ENCODE results near the gene NAB2. TPM values are rescaled to one million over a fixed set of nuclear protein-coding genes. Genes with fewer than 3 reads are reported as not detected.

The NAB2 gene
- polyA plus RNA-seq, 1 donor (not counting 4 experiments of a cell fraction or from before 2014, with no cell fraction given), result 22.0 TPM

DNA sequence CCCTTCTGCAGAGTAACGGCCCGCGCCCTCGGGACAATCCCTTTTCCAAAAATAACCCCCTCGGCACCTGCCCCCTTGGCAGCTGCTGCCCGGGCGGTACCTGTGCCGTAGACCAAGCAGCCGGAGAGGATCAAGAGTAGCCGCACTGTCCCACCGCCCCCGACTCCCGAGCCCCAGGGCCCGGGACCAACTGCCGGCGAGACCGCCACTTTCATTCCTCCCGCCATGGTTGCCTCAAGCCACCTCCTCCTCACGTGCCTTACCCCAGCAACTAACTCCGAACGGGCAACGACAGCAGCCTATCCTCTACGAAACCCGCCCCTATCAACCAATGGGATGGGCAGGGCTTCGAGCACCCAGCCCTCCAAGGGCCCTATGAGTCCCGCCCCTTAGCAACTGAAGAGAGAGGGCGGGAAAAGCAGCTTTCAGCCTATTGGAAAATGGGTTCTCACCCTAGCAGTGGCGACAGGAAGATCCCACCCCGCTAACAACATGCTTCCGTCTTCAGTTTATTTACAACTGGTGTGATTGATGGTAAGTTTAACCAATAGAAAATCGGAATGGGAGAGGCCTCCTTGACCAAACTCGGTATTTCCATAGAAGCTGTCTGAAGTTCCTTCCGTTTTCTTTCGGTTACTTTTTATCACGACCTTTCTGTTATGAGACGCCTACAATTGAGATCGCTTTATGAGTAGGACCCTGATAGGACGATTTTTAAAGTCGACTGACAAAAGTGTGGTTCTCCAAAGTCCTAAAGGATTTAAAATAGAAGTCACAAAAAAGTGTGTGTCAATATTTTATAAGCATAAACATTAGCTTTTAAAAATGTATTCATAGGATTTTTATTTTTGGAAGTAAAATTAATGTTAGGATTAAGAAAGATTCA is 10.2 kb upstream of the NAB2 start, which contains the start of gene NEMP1:
NEMP1 (minus strand) TSS at position 273 of the 886 bp plus-strand sequence; CDS start at position 227, 46 bp downstream.
- Histone ChIP-seq H3K9me1 (ENCODE audit: control insufficient read depth, extremely low read depth, insufficient read depth, low read length) (no peaks in the 10 kb centered on the region), H4K20me1 (ENCODE audit: control insufficient read depth, extremely low read depth, insufficient read depth, low read length) (no peaks in the 10 kb centered on the region), H3K4me3 (ENCODE audit: control insufficient read depth in 2 of 3, extremely low read depth in 1 of 3, insufficient read depth in 2 of 3, low read depth in 1 of 3, low read length in 3 of 3) (peak within 1 kb of the TSS; percentile 84 to 96 (median 96)), H3K27ac (ENCODE audit: control insufficient read depth, insufficient read depth, low read length) (peak within 1 kb of the TSS; percentile 85), H3K4me1 (ENCODE audit: control insufficient read depth, extremely low read depth, insufficient read depth, low read length) (peaks cover 4% of the 10 kb centered on the region), H2AFZ (ENCODE audit: control insufficient read depth, low read length) (peak within 1 kb of the TSS; percentile 91), H3K27me3 (ENCODE audit: control insufficient read depth, extremely low read depth, insufficient read depth, low read length) (no peaks in the 10 kb centered on the region), H3K9me3 (ENCODE audit: control insufficient read depth, low read depth, low read length) (no peaks in the 10 kb centered on the region), H3K36me3 (ENCODE audit: control insufficient read depth in 2 of 2, extremely low read depth in 1 of 2, insufficient read depth in 2 of 2, low read length in 2 of 2) (peaks cover 0 to 3% of the 10 kb centered on the region in 2 experiments), H3K79me2 (ENCODE audit: control insufficient read depth, insufficient read depth, low read length) (peaks cover 14% of the 10 kb centered on the region), H3K4me2 (ENCODE audit: control insufficient read depth, extremely low read depth, insufficient read depth, low read depth, low read length) (peak within 1 kb of the TSS; percentile 93), H3K9ac (ENCODE audit: control insufficient read depth, extremely low read depth, insufficient read depth, low read length) (peak within 1 kb of the TSS; percentile 92)
- TF ChIP-seq, protein P1, sequence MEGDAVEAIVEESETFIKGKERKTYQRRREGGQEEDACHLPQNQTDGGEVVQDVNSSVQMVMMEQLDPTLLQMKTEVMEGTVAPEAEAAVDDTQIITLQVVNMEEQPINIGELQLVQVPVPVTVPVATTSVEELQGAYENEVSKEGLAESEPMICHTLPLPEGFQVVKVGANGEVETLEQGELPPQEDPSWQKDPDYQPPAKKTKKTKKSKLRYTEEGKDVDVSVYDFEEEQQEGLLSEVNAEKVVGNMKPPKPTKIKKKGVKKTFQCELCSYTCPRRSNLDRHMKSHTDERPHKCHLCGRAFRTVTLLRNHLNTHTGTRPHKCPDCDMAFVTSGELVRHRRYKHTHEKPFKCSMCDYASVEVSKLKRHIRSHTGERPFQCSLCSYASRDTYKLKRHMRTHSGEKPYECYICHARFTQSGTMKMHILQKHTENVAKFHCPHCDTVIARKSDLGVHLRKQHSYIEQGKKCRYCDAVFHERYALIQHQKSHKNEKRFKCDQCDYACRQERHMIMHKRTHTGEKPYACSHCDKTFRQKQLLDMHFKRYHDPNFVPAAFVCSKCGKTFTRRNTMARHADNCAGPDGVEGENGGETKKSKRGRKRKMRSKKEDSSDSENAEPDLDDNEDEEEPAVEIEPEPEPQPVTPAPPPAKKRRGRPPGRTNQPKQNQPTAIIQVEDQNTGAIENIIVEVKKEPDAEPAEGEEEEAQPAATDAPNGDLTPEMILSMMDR (optimal IDR thresholded peaks at IDR 0.05 in 1 of 3, IDR thresholded peaks at IDR 0.05 in 1 of 3, conservative IDR thresholded peaks at IDR 0.05 in 1 of 3; ENCODE audit: extremely low read depth in 1 of 3, insufficient read depth in 2 of 3, low read length in 3 of 3), result no peak
- TF ChIP-seq EZH2 (IDR thresholded peaks at IDR 0.05; ENCODE audit: low read length), result no peak
- peak; percentile 100 for DNase-seq (ENCODE audit: low read depth, low spot score)
- peak; percentile 90 for FAIRE-seq
- dilution Hi-C loops (cut with MboI; ENCODE audit: extremely low pct_ligation_motif_present, low sequenced_read_pairs), result no loop called here

GRCh38 chr12:57079821-57080220 is 9.1 kb upstream of the NAB2 start:
- Histone ChIP-seq H3K27me3 (ENCODE audit: control insufficient read depth, extremely low read depth, insufficient read depth, low read length) (no peaks in the 10 kb centered on the region), H3K4me2 (ENCODE audit: control insufficient read depth, extremely low read depth, insufficient read depth, low read depth, low read length) (no peak overlapping the region), H3K9me1 (ENCODE audit: control insufficient read depth, extremely low read depth, insufficient read depth, low read length) (no peaks in the 10 kb centered on the region), H3K79me2 (ENCODE audit: control insufficient read depth, insufficient read depth, low read length) (peaks cover 14% of the 10 kb centered on the region), H2AFZ (ENCODE audit: control insufficient read depth, low read length) (no peak overlapping the region), H3K4me3 (ENCODE audit: control insufficient read depth in 2 of 3, extremely low read depth in 1 of 3, insufficient read depth in 2 of 3, low read depth in 1 of 3, low read length in 3 of 3) (no peak overlapping the region), H3K9me3 (ENCODE audit: control insufficient read depth, low read depth, low read length) (no peaks in the 10 kb centered on the region), H3K36me3 (ENCODE audit: control insufficient read depth in 2 of 2, extremely low read depth in 1 of 2, insufficient read depth in 2 of 2, low read length in 2 of 2) (no peaks in the 10 kb centered on the region), H3K27ac (ENCODE audit: control insufficient read depth, insufficient read depth, low read length) (no peak overlapping the region), H3K4me1 (ENCODE audit: control insufficient read depth, extremely low read depth, insufficient read depth, low read length) (peaks cover 4% of the 10 kb centered on the region), H3K9ac (ENCODE audit: control insufficient read depth, extremely low read depth, insufficient read depth, low read length) (no peak overlapping the region), H4K20me1 (ENCODE audit: control insufficient read depth, extremely low read depth, insufficient read depth, low read length) (no peaks in the 10 kb centered on the region)
- TF ChIP-seq, protein P1 (optimal IDR thresholded peaks at IDR 0.05 in 1 of 3, IDR thresholded peaks at IDR 0.05 in 1 of 3, conservative IDR thresholded peaks at IDR 0.05 in 1 of 3; ENCODE audit: extremely low read depth in 1 of 3, insufficient read depth in 2 of 3, low read length in 3 of 3), result no peak
- TF ChIP-seq EZH2 (IDR thresholded peaks at IDR 0.05; ENCODE audit: low read length), result no peak
- no peak for FAIRE-seq
- no peak for DNase-seq (ENCODE audit: low read depth, low spot score)
- dilution Hi-C loops (cut with MboI; ENCODE audit: extremely low pct_ligation_motif_present, low sequenced_read_pairs), result no loop called here

Measured in keratinocyte (primary cell).